GM18858 (cell line): ENCODE measurements around the gene IL11.
"Not testable (repeated sequence)": the region's sequence is repeated elsewhere in the genome, so short reads cannot be mapped to it uniquely, and the experiment has no call there.

Experiments
- ATAC-seq: cut with Tn5 transposase; IDR thresholded peaks from one replicate; pipeline ENCODE4 v1.9.1; 2021; ENCODE audit not compliant: unreplicated experiment

Gene IL11

GRCh38 chr19:55370305-55370988, at the start of gene IL11:
TSS of gene IL11 (minus strand) at chr19:55370463. CDS start at chr19:55370310, 153 bp downstream.
- ATAC-seq: no peak

GRCh38 chr19:55419624-55420236, 49.5 kb upstream of the IL11 start:
- ATAC-seq: no peak

DNA sequence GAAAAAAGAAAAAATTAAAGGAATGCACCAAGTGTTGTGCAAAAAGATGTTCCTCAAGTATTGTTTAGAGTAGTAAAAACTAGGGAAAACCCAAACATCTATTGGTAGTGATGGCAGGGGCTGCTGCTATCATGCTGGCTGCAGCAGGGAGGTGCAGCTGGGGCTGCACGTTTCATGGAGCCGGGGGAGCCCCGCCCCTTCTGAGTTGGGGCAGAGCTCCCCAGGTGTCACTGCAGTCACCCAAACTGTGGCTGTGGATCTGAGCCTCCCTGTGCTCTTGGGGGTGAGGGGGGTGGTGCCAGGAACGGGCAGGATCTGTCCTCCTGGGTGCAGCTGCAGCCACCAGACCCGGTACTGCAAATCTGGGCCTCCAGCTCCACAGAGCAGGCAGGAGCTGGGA, 48.8 kb upstream of the IL11 start:
- no peak for ATAC-seq

DNA sequence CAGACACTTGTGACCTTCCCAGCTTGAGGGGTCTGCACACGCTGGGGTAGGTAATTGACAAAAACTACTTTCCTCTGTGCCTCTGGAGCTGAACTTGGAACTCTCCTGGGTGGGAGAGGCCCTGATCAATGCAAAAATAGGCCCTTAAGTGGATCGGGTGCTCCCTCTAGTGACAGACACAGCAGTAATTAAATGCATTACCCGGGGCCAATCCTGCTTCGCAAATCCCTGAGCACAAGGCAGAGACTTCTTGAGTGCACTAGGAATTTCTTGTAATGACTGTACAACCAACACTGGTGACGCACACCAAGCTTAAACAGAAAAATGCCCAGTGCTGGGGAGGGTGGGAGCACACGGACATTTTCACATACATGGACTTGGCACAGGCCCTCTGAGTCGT, 47.9 kb upstream of the IL11 start:
- no peak for ATAC-seq

- ATAC-seq: no peak
These were observed 39.9 kb upstream of the IL11 start for GRCh38 chr19:55410168-55410567.

DNA sequence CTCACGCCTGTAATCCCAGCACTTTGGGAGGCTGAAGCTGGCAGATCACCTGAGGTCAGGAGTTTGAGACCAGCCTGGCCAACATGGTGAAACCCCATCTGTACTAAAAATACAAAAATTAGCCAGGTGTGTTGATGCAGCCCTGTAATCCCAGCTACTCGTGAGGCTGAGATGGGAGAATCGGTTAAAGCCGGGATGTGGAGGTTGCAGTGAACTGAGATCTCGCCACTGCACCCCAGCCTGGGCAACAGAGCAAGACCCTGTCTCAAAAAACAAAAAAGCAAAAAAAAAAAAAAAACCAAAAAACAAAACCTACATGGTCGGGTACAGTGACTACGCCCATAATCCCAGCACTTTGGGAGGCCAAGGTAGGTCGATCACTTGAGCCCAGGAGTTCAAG, 38.9 kb upstream of the IL11 start:
- ATAC-seq: not testable (repeated sequence)

GRCh38 chr19:55408533-55408872, 38.2 kb upstream of the IL11 start:
- ATAC-seq: no peak

DNA sequence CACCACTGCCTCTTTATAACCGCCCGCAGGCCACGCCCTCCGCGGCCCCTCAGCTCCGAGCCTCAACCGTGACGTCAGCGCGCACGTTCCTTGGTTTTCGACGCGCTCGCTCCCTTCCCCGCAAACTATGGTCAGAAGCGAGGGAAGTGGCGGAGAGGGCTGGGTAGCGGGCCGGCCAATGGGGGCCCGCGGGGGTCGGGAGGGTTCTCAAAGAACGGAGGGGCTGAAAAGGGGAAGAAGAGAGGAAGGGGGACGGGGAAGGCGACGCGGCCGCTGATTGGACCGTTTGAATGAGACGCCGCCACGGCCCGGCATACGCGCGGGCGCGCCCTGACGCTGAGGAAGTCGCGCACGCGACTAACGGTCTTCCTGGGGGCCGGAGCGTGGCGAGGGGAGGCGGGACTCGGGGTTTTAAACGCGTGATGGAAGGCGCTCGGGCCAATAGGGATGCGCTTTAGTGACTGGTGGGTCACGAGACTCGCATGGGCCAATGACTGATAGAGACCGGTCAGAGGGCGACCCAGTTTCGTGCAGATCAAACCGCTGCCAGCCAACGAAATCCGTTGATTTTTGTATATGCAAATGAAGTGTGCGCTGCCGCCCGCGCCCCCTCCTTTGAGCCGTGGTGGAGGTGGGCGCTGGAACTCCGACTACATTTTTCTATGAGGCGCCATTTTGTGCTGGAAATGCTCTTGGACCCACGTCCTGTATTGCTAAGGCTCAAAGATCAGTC, 37.7 kb upstream of the IL11 start:
- peak; percentile 63 for ATAC-seq

GRCh38 chr19:55407550-55407799, 37.2 kb upstream of the IL11 start, which contains the start of gene UBE2S:
TSS of gene UBE2S (minus strand) at chr19:55407788. CDS start at chr19:55407589, 199 bp downstream.
- peak; percentile 19 for ATAC-seq

DNA sequence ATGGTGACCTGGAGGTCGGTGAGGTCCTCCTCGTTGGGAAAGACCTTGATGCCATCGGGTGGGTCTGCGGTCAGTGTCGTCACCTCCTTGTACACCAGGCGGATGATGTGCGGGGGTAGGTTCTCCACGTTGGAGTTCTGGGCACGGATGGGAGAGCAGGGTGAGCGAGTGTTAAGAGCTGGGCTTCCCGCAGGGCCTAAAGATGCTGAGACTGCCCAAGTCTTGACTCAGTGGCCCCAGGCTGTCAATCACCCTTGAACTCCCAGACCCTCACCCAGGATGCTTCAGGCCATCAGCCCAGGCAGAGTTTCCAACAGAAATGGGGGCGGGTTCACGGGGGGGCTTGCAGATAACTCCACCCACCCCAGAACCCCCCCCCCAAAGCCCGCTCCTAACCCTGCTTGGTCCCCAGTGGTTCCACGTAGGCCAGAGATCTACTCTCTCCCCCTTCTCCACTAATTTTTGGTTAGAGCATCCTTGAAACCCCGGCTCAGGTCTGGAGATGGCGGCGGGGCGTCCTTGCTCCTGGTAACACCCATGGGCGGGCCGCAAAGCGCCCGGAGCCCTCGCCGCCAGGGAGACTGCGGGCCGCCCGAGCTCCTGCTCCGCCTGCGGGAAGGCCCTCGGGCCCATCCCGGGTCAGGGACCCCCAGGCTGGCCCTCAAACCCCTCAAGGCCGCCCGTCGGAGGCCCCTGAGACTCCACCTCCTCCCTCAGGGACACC, 36.7 kb upstream of the IL11 start:
- ATAC-seq: no peak

- no peak for ATAC-seq
These were observed 36.0 kb upstream of the IL11 start for GRCh38 chr19:55406091-55406825.

DNA sequence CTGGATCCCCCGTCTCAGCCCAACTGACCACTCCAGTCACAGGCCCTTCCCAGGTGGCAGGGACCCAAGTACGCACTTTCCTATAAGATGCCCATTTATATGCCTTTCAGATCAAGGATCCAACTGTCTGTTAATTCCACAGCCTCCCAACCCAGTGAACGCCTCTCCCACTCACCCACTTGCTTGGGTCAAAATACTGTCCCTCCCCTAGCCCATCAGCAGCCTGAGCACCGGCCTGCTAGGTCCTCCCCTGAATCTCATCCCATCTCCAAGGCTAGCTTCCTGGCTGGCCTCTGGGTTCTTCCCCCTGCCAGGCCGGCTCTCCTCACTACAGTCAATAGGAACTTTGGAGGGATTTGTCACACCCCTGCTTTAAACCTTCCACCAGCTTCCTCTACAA, 35.4 kb upstream of the IL11 start:
- no peak for ATAC-seq

GRCh38 chr19:55402509-55402908, 32.2 kb upstream of the IL11 start:
- no peak for ATAC-seq

DNA sequence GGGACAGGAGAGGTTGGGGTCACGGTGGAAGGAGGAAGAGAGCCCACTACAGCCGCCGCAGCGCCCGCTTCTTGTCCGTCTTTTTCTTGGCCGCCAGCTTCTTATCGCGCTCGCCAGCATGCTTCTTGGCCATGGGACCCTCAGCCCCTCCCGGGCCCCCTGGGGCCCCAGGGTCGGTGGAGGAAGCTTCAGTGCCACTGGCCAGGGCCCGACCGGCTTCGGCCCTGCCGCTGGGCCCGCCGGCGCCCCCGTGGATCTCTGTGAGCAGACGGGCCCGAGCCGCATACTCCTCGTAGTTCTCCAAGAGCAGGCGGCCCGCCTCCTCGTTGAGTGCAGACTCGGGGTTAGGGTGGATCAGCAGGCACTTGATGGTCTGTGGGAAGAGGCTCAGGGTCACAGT, 31.1 kb upstream of the IL11 start:
- ATAC-seq: not testable (repeated sequence)

DNA sequence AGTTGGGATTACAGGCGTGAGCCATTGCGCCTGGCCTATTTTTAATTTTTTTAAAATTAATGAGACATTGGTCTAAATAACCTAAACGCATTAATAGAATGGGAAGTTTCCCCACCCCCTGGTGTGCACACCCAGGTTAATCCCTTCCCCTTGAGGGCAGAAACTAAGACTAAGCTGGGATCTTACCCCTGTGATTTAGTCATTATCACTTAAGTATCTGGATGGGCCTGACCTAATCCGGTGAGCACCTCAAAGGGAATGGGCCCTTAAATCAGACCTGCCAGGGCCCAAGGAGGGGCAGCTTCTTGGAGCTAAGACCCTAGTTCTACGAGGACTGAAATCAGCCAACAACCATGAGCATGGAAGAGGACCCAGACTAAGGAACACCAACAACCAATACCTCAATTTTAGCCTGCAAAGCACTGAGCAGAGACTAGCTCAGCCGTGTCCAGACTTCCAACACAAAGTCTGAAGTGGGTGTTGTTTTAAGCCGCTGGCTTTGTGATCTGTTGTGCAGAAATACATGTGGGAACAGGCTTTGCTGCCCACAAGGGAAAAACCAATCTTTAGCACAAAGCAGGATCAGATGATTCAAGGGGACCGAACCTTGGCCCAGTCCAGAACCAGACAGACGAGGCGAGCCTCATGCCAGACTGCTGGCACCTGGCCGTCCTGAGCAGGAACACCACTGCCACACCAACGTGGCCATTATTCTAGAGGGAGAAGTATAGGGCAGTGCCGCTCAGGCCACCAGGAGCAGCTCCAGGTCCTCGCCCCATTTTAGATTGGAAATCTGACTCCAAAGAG, 30.2 kb upstream of the IL11 start:
- no peak for ATAC-seq

- no peak for ATAC-seq
These were observed 28.1 kb upstream of the IL11 start for GRCh38 chr19:55398200-55398925.

DNA sequence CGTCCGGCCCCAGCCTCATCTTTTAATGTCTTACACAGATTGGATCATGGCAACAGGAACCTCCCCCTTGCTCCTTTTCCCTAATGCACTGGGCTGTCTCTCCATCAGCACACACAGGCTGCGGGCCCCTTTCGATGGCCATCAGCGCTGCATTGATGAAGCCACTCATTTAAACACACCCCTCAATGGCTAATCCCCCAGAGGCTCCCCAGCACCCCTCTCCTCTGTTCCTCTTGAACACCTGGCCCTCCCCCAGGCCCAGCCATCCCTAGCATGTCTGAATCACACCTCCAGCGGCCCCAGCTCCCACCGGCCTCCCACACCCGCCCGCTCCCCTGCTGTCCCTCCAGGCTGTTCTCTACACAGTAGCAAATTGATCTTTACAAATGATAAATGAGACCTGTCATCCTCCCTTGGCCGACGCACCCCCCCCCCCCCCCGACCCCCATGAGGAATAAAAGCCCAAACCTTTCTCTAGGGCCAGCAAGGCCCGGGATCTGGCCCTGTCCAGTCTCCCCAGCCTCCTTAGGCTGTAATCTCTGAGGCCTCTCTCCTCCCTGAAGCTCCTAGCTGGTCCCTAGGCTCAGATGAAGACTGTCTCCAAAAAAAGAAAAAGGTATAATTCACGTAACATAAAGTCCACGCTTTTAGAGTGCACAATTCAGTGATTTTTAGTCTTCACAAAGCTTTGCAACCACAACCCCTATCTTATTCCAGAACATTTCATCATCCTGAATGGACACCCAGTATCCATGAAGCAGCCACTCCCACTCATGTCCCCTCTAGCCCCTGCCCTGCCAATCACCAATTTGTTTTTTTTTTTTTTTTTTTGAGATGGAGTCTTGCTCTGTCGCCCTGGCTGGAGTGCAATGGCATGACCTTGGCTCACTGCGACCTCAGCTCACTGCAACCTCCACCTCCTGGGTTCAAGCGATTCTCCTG, 22.8 kb upstream of the IL11 start:
- ATAC-seq: no peak
